Panc1 (cell line): ENCODE results near the gene CCDC12.

Experiments used
- CTCF ChIP-seq: fragments of 450-650 bp; IDR thresholded peaks from 2 replicates; pipeline ENCODE4 v1.5.1; 2017; ENCODE audit warnings: mild to moderate bottlenecking
- POLR2AphosphoS5 ChIP-seq: IDR thresholded peaks from 2 replicates; pipeline ENCODE4 v1.6.1; 2012; ENCODE audit warnings: mild to moderate bottlenecking, low read depth, low read length, moderate library complexity
- REST ChIP-seq, 2 experiments: IDR thresholded peaks; 2 replicates each; pipeline ENCODE4 v1.6.1; 2011 to 2012; ENCODE audit warnings: low read depth in 2 of 2, control low read depth in 1 of 2, low read length in 1 of 2, mild to moderate bottlenecking in 1 of 2, moderate library complexity in 1 of 2; ENCODE audit not compliant: insufficient read depth in 1 of 2
- SIN3A ChIP-seq: IDR thresholded peaks from 2 replicates; pipeline ENCODE4 v1.6.1; 2012; ENCODE audit warnings: low read depth, mild to moderate bottlenecking, low read length, moderate library complexity, borderline replicate concordance; ENCODE audit not compliant: insufficient read depth
- TCF7L2 ChIP-seq: IDR thresholded peaks from 2 replicates; pipeline ENCODE4 v1.6.1; 2011; ENCODE audit warnings: mild to moderate bottlenecking, low read depth, low read length, inconsistent platforms

GRCh38 chr3:46942076-46942475, 34.5 kb downstream of the CCDC12 start:
- TF ChIP-seq CTCF = no peak
- TF ChIP-seq REST (IDR thresholded peaks at IDR 0.05; ENCODE audit: insufficient read depth in 1 of 2, low read depth in 2 of 2, low read length in 1 of 2) = no peak
- TF ChIP-seq POLR2AphosphoS5 = no peak
- TF ChIP-seq SIN3A = no peak
- no peak for TF ChIP-seq TCF7L2
